ENCODE data around the gene KCNE4.

- TF ChIP-seq POLR2A (IDR thresholded peaks at IDR 0.05; ENCODE audit: low read depth, low read length) (no peak), TAF1 (IDR thresholded peaks at IDR 0.05; ENCODE audit: borderline replicate concordance, low read depth, low read length) (no peak)
Observed at GRCh38 chr2:223079925-223080324, 27.9 kb downstream of the KCNE4 start.

All from GM12892 (cell line).